Measurements from ENCODE around the gene E2F8. TPM values are rescaled to one million over a fixed set of nuclear protein-coding genes. Genes with fewer than 3 reads are reported as not detected.

Gene E2F8
- total RNA-seq, 1 donor from 2014 or later: 6.9 TPM

GRCh38 chr11:19225123-19225522, 15.6 kb downstream of the E2F8 start:
- no peak for DNase-seq (ENCODE audit: low read depth)
- H3K4me3 ChIP-seq (ENCODE audit: low read depth, low read length): no peak overlapping the region
- TF ChIP-seq CTCF (conservative IDR thresholded peaks at IDR 0.05; ENCODE audit: low read depth, low read length): no peak

- TF ChIP-seq CTCF (conservative IDR thresholded peaks at IDR 0.05; ENCODE audit: low read depth, low read length): no peak
- H3K4me3 ChIP-seq (ENCODE audit: low read depth, low read length): no peak overlapping the region
- no peak for DNase-seq (ENCODE audit: low read depth)
These were observed 19.6 kb downstream of the E2F8 start for GRCh38 chr11:19220903-19221724.

GRCh38 chr11:19218786-19219460, 21.8 kb downstream of the E2F8 start:
- no peak for TF ChIP-seq CTCF (conservative IDR thresholded peaks at IDR 0.05; ENCODE audit: low read depth, low read length)

GRCh38 chr11:19218216-19218615, 22.5 kb downstream of the E2F8 start:
- H3K4me3 ChIP-seq (ENCODE audit: low read depth, low read length): no peak overlapping the region
- no peak for TF ChIP-seq CTCF (conservative IDR thresholded peaks at IDR 0.05; ENCODE audit: low read depth, low read length)
- no peak for DNase-seq (ENCODE audit: low read depth)

More at GRCh38 chr11:19218786-19219460, 21.8 kb downstream of the E2F8 start:
- no peak for DNase-seq (ENCODE audit: low read depth)
- H3K4me3 ChIP-seq (ENCODE audit: low read depth, low read length): no peak overlapping the region

- H3K4me3 ChIP-seq (ENCODE audit: low read depth, low read length): no peak overlapping the region
- TF ChIP-seq CTCF (conservative IDR thresholded peaks at IDR 0.05; ENCODE audit: low read depth, low read length): no peak
- DNase-seq (ENCODE audit: low read depth): no peak
These were observed 23.9 kb downstream of the E2F8 start for GRCh38 chr11:19216709-19217374.

GRCh38 chr11:19216021-19216420, 24.7 kb downstream of the E2F8 start:
- no peak for DNase-seq (ENCODE audit: low read depth)
- no peak for TF ChIP-seq CTCF (conservative IDR thresholded peaks at IDR 0.05; ENCODE audit: low read depth, low read length)
- no peak overlapping the region for H3K4me3 ChIP-seq (ENCODE audit: low read depth, low read length)
